ENCODE measurements around the gene SH3BP2.

DNA sequence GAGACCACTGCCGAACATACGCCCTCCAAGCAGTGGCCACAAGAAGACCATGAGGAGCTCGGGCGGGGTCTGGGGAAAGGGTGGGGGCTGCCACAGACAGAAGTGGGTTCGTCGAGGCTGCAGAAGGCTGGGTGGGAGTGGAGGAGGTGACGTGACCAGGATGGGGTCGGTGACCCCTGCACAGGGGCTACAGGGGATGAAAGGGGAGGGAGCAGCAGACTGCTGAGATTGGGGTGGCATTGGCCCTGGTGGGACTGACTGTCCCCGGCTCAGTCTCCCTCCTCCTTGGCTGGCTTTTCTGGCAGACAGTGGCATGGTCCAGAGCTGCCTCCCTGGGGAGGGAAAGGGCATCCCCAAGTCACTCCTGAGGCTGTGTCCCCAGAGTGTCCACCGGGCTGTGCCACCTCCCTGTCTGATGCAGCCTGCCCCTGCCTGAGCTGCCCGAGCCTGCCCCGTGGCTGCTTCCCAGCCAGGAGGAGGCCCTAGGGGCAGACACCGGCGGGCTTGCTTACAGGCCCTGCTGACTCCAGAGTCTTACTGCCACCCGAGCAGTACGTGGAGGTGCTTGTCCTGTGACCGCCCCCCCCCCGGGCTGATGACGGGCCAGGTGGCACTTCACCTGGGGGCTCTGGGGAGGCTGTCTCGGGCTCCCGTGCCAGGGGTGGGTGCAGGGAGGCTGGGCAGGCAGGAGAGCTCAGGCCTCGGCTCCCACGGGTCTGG lies 7.2 kb downstream of the SH3BP2 start:
- TF ChIP-seq, protein P1, sequence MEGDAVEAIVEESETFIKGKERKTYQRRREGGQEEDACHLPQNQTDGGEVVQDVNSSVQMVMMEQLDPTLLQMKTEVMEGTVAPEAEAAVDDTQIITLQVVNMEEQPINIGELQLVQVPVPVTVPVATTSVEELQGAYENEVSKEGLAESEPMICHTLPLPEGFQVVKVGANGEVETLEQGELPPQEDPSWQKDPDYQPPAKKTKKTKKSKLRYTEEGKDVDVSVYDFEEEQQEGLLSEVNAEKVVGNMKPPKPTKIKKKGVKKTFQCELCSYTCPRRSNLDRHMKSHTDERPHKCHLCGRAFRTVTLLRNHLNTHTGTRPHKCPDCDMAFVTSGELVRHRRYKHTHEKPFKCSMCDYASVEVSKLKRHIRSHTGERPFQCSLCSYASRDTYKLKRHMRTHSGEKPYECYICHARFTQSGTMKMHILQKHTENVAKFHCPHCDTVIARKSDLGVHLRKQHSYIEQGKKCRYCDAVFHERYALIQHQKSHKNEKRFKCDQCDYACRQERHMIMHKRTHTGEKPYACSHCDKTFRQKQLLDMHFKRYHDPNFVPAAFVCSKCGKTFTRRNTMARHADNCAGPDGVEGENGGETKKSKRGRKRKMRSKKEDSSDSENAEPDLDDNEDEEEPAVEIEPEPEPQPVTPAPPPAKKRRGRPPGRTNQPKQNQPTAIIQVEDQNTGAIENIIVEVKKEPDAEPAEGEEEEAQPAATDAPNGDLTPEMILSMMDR (IDR thresholded peaks at IDR 0.05) = no peak
- no peak for TF ChIP-seq POLR2A (IDR thresholded peaks at IDR 0.05)

Measured in Peyer's patch (tissue), 4 donors.